HG02610 (cell line): ENCODE results near the gene NET1.

Source experiments
- ATAC-seq: cut with Tn5 transposase; IDR thresholded peaks from one replicate; pipeline ENCODE4 v1.9.1; 2021; ENCODE audit warnings: mild to moderate bottlenecking, moderate library complexity; ENCODE audit not compliant: unreplicated experiment

NET1 gene

DNA sequence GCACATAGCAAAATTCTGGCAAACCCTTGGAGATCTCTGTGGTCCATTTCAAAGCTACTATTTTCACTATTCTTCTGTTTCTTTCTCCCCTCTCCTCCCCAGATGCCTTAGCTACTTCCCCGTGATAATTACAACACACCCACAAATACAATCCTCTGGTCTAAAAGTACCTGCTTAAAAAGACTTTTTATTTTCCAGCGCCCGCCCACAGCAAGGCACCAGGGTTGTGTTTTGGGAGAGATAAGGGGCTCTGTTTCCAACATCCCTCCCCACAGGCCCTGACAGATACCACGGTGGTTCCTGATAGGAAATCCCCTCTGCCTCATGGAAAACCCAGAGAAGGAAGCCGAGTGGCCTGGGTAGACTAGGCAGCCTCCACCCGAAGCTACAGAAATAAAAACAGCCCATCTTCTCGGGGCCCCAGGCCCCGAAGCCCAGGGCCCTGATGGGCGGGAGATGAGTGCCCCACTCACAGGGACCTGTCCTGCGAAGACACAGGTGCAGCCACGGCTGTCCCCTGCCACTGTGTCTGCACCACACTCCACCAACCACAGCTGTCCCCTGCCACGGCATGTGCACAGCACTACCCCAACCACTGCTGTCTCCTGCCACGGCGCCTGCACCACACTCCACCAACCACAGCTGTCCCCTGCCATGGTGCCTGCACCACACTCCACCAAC is 67.3 kb downstream of the NET1 start:
- ATAC-seq = no peak

GRCh38 chr10:5480162-5480941 is 68.0 kb downstream of the NET1 start:
- ATAC-seq = no peak

DNA sequence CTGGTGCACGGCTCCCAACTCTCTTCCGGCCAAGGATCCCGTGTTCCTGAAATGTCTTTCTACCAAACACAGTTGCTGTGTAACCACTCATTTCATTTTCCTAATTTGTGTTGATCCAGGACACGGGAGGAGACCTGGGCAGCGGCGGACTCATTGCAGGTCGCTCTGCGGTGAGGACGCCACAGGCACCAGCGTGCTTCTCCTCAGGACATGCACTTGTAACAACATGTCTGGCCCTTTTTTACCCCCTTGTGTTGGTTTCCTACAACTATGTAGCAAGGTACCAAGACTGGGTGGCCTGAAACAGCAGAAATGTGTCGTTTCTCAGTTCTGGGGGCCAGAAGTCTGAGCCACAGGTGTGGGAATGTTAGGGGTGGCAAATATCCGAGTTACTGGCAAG is 68.8 kb downstream of the NET1 start:
- no peak for ATAC-seq

GRCh38 chr10:5482016-5482415 is 69.7 kb downstream of the NET1 start:
- no peak for ATAC-seq

GRCh38 chr10:5484205-5484604 is 71.8 kb downstream of the NET1 start:
- ATAC-seq = no peak

GRCh38 chr10:5485290-5485689 is 72.9 kb downstream of the NET1 start:
- ATAC-seq = no peak

GRCh38 chr10:5485948-5486852 is 73.8 kb downstream of the NET1 start:
- ATAC-seq = no peak

DNA sequence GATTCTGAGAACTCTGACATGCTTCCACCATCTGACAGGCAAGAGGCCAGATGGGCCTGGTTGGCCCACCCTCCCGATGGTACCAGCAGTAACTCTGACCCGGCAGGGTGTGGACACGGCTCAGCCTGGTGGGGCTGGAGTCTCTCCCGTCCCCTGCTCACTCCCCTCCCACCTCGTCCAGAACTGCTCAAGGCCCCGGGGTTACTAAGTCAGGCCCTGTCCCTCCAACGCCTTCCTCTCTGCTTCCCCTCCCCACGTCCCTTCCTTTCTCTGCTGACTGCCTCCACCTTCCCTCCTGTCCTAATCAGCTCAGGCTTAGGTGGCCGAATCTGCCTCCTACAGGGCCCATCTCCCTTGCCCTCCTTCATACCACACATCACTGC is 74.5 kb downstream of the NET1 start:
- no peak for ATAC-seq

DNA sequence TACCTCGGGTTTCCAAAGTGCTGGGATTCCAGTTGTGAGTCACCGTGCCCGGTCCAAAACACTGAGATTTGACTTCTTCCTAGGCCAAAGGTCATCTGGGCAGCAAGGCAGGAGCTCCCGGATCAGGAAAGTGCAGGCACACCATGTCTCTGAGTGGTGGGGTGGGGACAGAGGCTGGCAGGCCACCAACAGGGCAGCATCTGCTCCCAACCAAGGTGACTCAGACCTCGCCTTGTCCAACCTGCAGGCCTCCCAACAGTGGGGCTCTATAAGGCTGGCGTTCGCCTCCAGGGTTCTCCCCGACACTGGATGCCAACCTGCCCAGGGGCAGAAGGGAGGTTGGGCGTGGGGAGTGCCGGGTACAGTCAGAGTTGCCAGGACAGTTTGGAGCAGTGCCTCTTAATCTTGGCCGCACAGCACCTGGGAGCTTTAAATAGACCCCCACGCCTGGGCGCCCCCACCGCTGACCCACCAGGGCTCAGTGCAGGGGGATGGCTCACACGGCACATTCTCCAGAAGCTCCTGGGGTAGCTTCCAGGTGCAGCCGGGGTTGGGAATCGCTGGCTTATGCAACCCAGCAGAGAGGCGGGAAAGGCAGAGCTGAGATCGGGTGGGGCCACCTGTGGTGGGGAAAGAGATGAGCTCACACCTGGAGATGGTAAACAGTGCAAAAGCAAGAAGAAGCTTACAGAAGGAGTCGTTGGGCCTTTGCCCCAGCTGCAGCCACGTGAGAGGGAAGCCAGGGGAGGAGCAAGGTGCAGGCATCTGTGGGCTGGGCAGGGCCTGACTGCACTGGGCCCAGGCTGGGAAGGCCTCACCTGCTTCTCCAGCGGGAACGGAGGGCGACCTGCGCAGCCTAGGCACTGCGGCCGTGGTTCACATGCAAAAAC is 76.2 kb downstream of the NET1 start:
- no peak for ATAC-seq

GRCh38 chr10:5490032-5490431 is 77.7 kb downstream of the NET1 start:
- no peak for ATAC-seq

- no peak for ATAC-seq
These were observed 78.5 kb downstream of the NET1 start for GRCh38 chr10:5490698-5491464.

- no peak for ATAC-seq
These were observed 79.1 kb downstream of the NET1 start for GRCh38 chr10:5491477-5491876.

- no peak for ATAC-seq
These were observed 80.0 kb downstream of the NET1 start for GRCh38 chr10:5492322-5492855.

GRCh38 chr10:5492929-5493576 is 80.7 kb downstream of the NET1 start:
- ATAC-seq = no peak

- ATAC-seq = no peak
These were observed 81.3 kb downstream of the NET1 start for GRCh38 chr10:5493691-5494090.

DNA sequence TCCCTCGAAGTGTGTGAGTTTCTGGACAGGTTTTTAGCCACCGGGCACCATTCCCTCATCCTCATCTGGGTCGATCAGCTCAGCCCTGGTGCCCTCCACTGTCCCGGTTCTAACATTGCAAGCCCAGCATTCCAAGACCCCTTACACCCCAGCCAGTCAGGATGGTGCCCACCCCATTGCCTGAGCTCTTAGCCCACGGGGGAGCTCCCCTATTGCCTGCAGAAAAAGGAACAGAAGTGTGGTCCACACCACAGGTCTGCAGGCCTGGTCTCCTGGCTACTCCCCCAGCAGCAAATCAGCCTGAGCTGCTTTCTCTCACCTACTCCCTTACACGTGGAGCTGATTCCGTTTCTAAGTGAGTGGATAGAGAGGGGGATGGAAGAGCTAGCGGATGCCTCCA is 82.3 kb downstream of the NET1 start:
- no peak for ATAC-seq

- no peak for ATAC-seq
These were observed 84.2 kb downstream of the NET1 start for GRCh38 chr10:5496261-5497250.

GRCh38 chr10:5497289-5497688 is 84.9 kb downstream of the NET1 start:
- no peak for ATAC-seq
